Ovary (tissue), 3 donors: Measurements from ENCODE around the gene PPFIBP2.

Experiments used
- CTCF ChIP-seq, 3 donors: fragments of 450-650 bp in 2 of 3; fragments of 200-600 bp in 1 of 3; IDR thresholded peaks; one replicate each; pipeline versions ENCODE4 v1.5.1 to v1.8.0; 2016 to 2022; ENCODE audit warnings: antibody characterized with exemption in 3 of 3, mild to moderate bottlenecking in 1 of 3
- POLR2A ChIP-seq: fragments of 450-650 bp; IDR thresholded peaks from one replicate; pipeline ENCODE4 v1.6.1; 2017; ENCODE audit warnings: antibody characterized with exemption, mild to moderate bottlenecking, moderate library complexity
- donor health status: DM: no; HTN: no; CAD: no.

DNA sequence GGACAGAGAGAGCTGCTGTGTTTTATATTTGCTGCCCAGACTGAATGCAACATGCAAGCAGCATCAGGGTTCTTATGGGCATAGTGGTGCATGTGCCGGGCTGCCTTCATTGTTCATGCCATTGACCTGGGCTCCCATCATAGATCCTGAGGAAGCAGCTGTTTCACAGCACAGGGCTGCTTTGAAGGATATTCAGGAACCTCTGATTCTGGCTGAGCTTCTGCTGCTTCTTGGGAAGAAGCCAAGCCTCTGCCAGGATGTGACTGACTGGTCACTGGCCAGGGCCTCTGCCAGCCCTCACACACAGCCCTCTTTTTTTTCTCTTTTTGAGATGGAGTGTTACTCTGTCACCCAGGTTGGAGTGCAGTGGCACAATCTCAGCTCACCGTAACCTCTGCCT lies 116.2 kb downstream of the PPFIBP2 start:
- TF ChIP-seq CTCF (IDR thresholded peaks at IDR 0.05) (no peak), POLR2A (no peak)
